Measurements from ENCODE around the gene CHID1.

GRCh38 chr11:911890-912219 is 1.2 kb upstream of the CHID1 start:
- TF ChIP-seq, protein P1, sequence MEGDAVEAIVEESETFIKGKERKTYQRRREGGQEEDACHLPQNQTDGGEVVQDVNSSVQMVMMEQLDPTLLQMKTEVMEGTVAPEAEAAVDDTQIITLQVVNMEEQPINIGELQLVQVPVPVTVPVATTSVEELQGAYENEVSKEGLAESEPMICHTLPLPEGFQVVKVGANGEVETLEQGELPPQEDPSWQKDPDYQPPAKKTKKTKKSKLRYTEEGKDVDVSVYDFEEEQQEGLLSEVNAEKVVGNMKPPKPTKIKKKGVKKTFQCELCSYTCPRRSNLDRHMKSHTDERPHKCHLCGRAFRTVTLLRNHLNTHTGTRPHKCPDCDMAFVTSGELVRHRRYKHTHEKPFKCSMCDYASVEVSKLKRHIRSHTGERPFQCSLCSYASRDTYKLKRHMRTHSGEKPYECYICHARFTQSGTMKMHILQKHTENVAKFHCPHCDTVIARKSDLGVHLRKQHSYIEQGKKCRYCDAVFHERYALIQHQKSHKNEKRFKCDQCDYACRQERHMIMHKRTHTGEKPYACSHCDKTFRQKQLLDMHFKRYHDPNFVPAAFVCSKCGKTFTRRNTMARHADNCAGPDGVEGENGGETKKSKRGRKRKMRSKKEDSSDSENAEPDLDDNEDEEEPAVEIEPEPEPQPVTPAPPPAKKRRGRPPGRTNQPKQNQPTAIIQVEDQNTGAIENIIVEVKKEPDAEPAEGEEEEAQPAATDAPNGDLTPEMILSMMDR (IDR thresholded peaks at IDR 0.05) = no peak
- no peak for TF ChIP-seq POLR2A (IDR thresholded peaks at IDR 0.05)
